K562 (cell line): ENCODE measurements around the gene CARS2. TPM values are rescaled to one million over a fixed set of nuclear protein-coding genes. Genes with fewer than 3 reads are reported as not detected.

ENCODE experiments used
- ARID4B ChIP-seq: sonication (generic); formaldehyde crosslinking; IDR thresholded peaks from 2 replicates; pipeline ENCODE4 v1.8.0; 2022; ENCODE audit warnings: mild to moderate bottlenecking, missing genetic modification reagents
- BRCA1 ChIP-seq, 2 experiments: fragments of 450-650 bp in 1 of 2; sonication (generic) in 1 of 2; formaldehyde crosslinking in 1 of 2; IDR thresholded peaks; 2 replicates each; pipeline versions ENCODE4 v1.5.0 to v1.6.1; 2017 to 2020; ENCODE audit warnings: mild to moderate bottlenecking in 1 of 2, missing genetic modification reagents in 1 of 2
- GTF3C2 ChIP-seq: IDR thresholded peaks from 3 replicates; pipeline ENCODE4 v1.6.1; 2011; ENCODE audit warnings: borderline replicate concordance, mild to moderate bottlenecking, moderate library complexity; ENCODE audit not compliant: insufficient read length; ENCODE audit errors: extremely low read depth
- HNRNPK ChIP-seq: fragments of 200-400 bp; formaldehyde crosslinking; IDR thresholded peaks from one replicate; pipeline ENCODE4 v1.6.1; 2018; ENCODE audit warnings: mild to moderate bottlenecking, low read depth, low read length; ENCODE audit not compliant: poor library complexity, severe bottlenecking
- JUN ChIP-seq, 2 experiments: sonication (generic) in 1 of 2; formaldehyde crosslinking in 1 of 2; IDR thresholded peaks; 2 replicates each; pipeline versions ENCODE4 v1.6.1 to v1.8.0; 2012 to 2022; ENCODE audit warnings: borderline replicate concordance in 2 of 2, mild to moderate bottlenecking in 2 of 2, improper control_type of control experiment in 1 of 2, low read depth in 1 of 2, low read length in 1 of 2, missing genetic modification reagents in 1 of 2
- MAFK ChIP-seq: IDR thresholded peaks from 2 replicates; pipeline ENCODE4 v1.6.1; 2011; ENCODE audit warnings: low read length, improper control_type of control experiment
- MCM5 ChIP-seq: fragments of 450-650 bp; IDR thresholded peaks from 2 replicates; pipeline ENCODE4 v1.6.1; 2016; ENCODE audit warnings: low read depth
- MYNN ChIP-seq, 2 experiments: sonication (generic); formaldehyde crosslinking in 1 of 2; IDR thresholded peaks; 2 replicates each; pipeline versions ENCODE4 v1.5.0 to v1.6.1; 2016 to 2020; ENCODE audit warnings: antibody characterized with exemption in 1 of 2, missing genetic modification reagents in 1 of 2
- NR3C1 ChIP-seq: sonication (generic); formaldehyde crosslinking; IDR thresholded peaks from 2 replicates; pipeline ENCODE4 v1.8.1; 2022; ENCODE audit warnings: missing genetic modification reagents
- OTX1 ChIP-seq: fragments of 450-650 bp; formaldehyde crosslinking; IDR thresholded peaks from 2 replicates; pipeline ENCODE4 v1.4.0; 2022; ENCODE audit warnings: mild to moderate bottlenecking
- PML ChIP-seq: IDR thresholded peaks from 2 replicates; pipeline ENCODE4 v1.6.1; 2012; ENCODE audit warnings: low read length, inconsistent platforms
- PTBP1 ChIP-seq: fragments of 200-400 bp; formaldehyde crosslinking; IDR thresholded peaks from 2 replicates; pipeline ENCODE4 v1.6.1; 2017; ENCODE audit warnings: low read depth, low read length
- TCF7L2 ChIP-seq: fragments of 150-350 bp; IDR thresholded peaks from 2 replicates; pipeline ENCODE4 v1.6.1; 2016; ENCODE audit warnings: low read depth, mild to moderate bottlenecking, low read length, moderate library complexity
- ZNF23 ChIP-seq: fragments of 250-450 bp; sonication (Bioruptor Pico); IDR thresholded peaks from 2 replicates; pipeline ENCODE4 v1.4.0; 2020; ENCODE audit warnings: mild to moderate bottlenecking
- polyA plus RNA-seq, 8 experiments: library from polyadenylated mRNA; depleted of rRNA in 4 of 8; stranded (reverse) in 5 of 8; unstranded in 3 of 8; fragments of >200 nt; fragmentation: Nextera tagmentation in 2 of 8; fragmentation: Illumina TruSeq in 1 of 8; extraction: Ambion mirVana in 2 of 8; extraction: Trizol in 1 of 8; gene quantifications; 2 replicates each; pipeline versions ENCODE4 v1.2.1 to v1.2.3, GENCODE V29; 2011 to 2014; ENCODE audit warnings: inconsistent platforms in 1 of 8, missing spikeins in 1 of 8
- total RNA-seq, 7 experiments: library from RNA; depleted of rRNA in 6 of 7; stranded (reverse); fragments of >200 nt in 6 of 7; fragmentation: Illumina TruSeq in 2 of 7; extraction: Trizol in 2 of 7; gene quantifications; 2 replicates each; pipeline versions ENCODE4 v1.2.1 to v1.2.3, GENCODE V29; 2011 to 2021; ENCODE audit warnings: low replicate concordance in 1 of 7

Gene CARS2
- total and polyA plus RNA-seq, 9 of the 15 experiments (the other 6 are each of a cell fraction or from before 2014, with no cell fraction given), result 1.7 to 37.4 (median 30.5) TPM

- TF ChIP-seq ARID4B (CRISPR knock-in tag) (peak; percentile 82), NR3C1 (CRISPR knock-in tag) (no peak), MYNN (IDR thresholded peaks at IDR 0.05) (no peak), MYNN (CRISPR knock-in tag; IDR thresholded peaks at IDR 0.05) (no peak), ZNF23 (no peak), GTF3C2 (no peak), PTBP1 (no peak), OTX1 (0 out of 2 replicates have a peak, but pooled peaks have one; percentile 26), MAFK (no peak), JUN (IDR thresholded peaks at IDR 0.05; ENCODE audit: borderline replicate concordance, low read depth, low read length) (no peak), JUN (CRISPR knock-in tag; IDR thresholded peaks at IDR 0.05; ENCODE audit: borderline replicate concordance) (0 out of 2 replicates have a peak, but pooled peaks have one; percentile 39), PML (peak; percentile 93), MCM5 (no peak), BRCA1 (IDR thresholded peaks at IDR 0.05) (no peak), BRCA1 (CRISPR knock-in tag; IDR thresholded peaks at IDR 0.05) (peak; percentile 70; the same call in 1 of the 2 replicates), HNRNPK (no peak), TCF7L2 (no peak)
Measured at GRCh38 chr13:110714797-110715394, 9.0 kb upstream of the CARS2 start (continued).
